Muscle layer of colon (tissue), 2 donors: Measurements from ENCODE around the gene VIPR2.
"Not testable (repeated sequence)": the region's sequence is repeated elsewhere in the genome, so short reads cannot be mapped to it uniquely, and the experiment has no call there.

ENCODE experiments used
- H3K27ac ChIP-seq: one replicate; pipeline ENCODE4 v1.7.0; 2013; ENCODE audit warnings: low read depth, mild to moderate bottlenecking, low read length, moderate library complexity
- H3K27me3 ChIP-seq, 2 donors: one replicate each; pipeline ENCODE4 v1.7.0; 2013; ENCODE audit warnings: low read length in 2 of 2, mild to moderate bottlenecking in 2 of 2; ENCODE audit not compliant: insufficient read depth in 2 of 2, control insufficient read depth in 1 of 2
- H3K36me3 ChIP-seq: one replicate; pipeline ENCODE4 v1.7.0; 2013; ENCODE audit warnings: mild to moderate bottlenecking, low read length; ENCODE audit not compliant: insufficient read depth
- H3K4me1 ChIP-seq: one replicate; pipeline ENCODE4 v1.7.0; 2013; ENCODE audit warnings: mild to moderate bottlenecking, low read length; ENCODE audit not compliant: insufficient read depth
- H3K4me3 ChIP-seq, 2 donors: one replicate each; pipeline ENCODE4 v1.7.0; 2013; ENCODE audit warnings: low read length in 2 of 2, low read depth in 1 of 2, mild to moderate bottlenecking in 1 of 2, moderate library complexity in 1 of 2
- H3K9ac ChIP-seq: one replicate; pipeline ENCODE4 v1.7.0; 2013; ENCODE audit warnings: low read length
- H3K9me3 ChIP-seq: one replicate; pipeline ENCODE4 v1.7.0; 2013; ENCODE audit warnings: mild to moderate bottlenecking, low read length
- donor health status: abdominal sarcoma.
- donor health status: Adenocarcinoma of cecum.

VIPR2 gene

GRCh38 chr7:159004411-159004810 lies 140.3 kb downstream of the VIPR2 start:
- no peak overlapping the region for H3K4me3 ChIP-seq
- H3K27me3 ChIP-seq = no peaks in the 10 kb centered on the region
- H3K36me3 ChIP-seq = no peaks in the 10 kb centered on the region
- no peak overlapping the region for H3K9ac ChIP-seq
- H3K27ac ChIP-seq = no peak overlapping the region
- H3K4me1 ChIP-seq = no peaks in the 10 kb centered on the region
- no peaks in the 10 kb centered on the region for H3K9me3 ChIP-seq

GRCh38 chr7:159001811-159002210 lies 142.9 kb downstream of the VIPR2 start:
- no peak overlapping the region for H3K4me3 ChIP-seq
- no peak overlapping the region for H3K9ac ChIP-seq
- no peak overlapping the region for H3K27ac ChIP-seq
- H3K36me3 ChIP-seq = no peaks in the 10 kb centered on the region
- no peaks in the 10 kb centered on the region for H3K9me3 ChIP-seq
- H3K4me1 ChIP-seq = no peaks in the 10 kb centered on the region
- H3K27me3 ChIP-seq = peaks cover 5 to 9% of the 10 kb centered on the region in 2 donors

GRCh38 chr7:159000859-159001435 lies 143.7 kb downstream of the VIPR2 start:
- H3K9ac ChIP-seq = no peak overlapping the region
- H3K4me3 ChIP-seq = no peak overlapping the region
- peaks cover 13% of the 10 kb centered on the region in 2 donors for H3K27me3 ChIP-seq
- H3K9me3 ChIP-seq = no peaks in the 10 kb centered on the region
- no peaks in the 10 kb centered on the region for H3K4me1 ChIP-seq
- H3K27ac ChIP-seq = no peak overlapping the region
- no peaks in the 10 kb centered on the region for H3K36me3 ChIP-seq

GRCh38 chr7:159000070-159000469 lies 144.6 kb downstream of the VIPR2 start:
- Histone ChIP-seq H3K9me3 (no peaks in the 10 kb centered on the region), H3K27ac (no peak overlapping the region), H3K36me3 (no peaks in the 10 kb centered on the region), H3K9ac (no peak overlapping the region), H3K4me3 (no peak overlapping the region), H3K4me1 (no peaks in the 10 kb centered on the region), H3K27me3 (peaks cover 13 to 15% of the 10 kb centered on the region in 2 donors)

- H3K27me3 ChIP-seq = peaks cover 13 to 15% of the 10 kb centered on the region in 2 donors
Observed at GRCh38 chr7:158999496-158999895, 145.2 kb downstream of the VIPR2 start.

GRCh38 chr7:158998261-158998660 lies 146.4 kb downstream of the VIPR2 start:
- peaks cover 13 to 22% of the 10 kb centered on the region in 2 donors for H3K27me3 ChIP-seq
- not testable (repeated sequence) for H3K36me3 ChIP-seq, H3K9ac ChIP-seq, H3K4me1 ChIP-seq, H3K4me3 ChIP-seq, H3K27ac ChIP-seq, H3K9me3 ChIP-seq

More at GRCh38 chr7:158999496-158999895, 145.2 kb downstream of the VIPR2 start:
- Histone ChIP-seq H3K27ac (no peak overlapping the region), H3K9me3 (no peaks in the 10 kb centered on the region), H3K9ac (no peak overlapping the region), H3K4me3 (no peak overlapping the region), H3K36me3 (no peaks in the 10 kb centered on the region), H3K4me1 (no peaks in the 10 kb centered on the region)

GRCh38 chr7:158997471-158997870 lies 147.2 kb downstream of the VIPR2 start:
- Histone ChIP-seq H3K27me3 (peaks cover 13 to 30% of the 10 kb centered on the region in 2 donors), H3K4me3 (peak overlapping the region in 1 of 2 donors; percentile 43)

GRCh38 chr7:158997110-158997453 lies 147.6 kb downstream of the VIPR2 start:
- Histone ChIP-seq H3K4me3 (peak overlapping the region in 1 of 2 donors; percentile 43), H3K4me1 (no peaks in the 10 kb centered on the region), H3K27ac (no peak overlapping the region), H3K27me3 (peaks cover 13 to 34% of the 10 kb centered on the region in 2 donors), H3K36me3 (no peaks in the 10 kb centered on the region), H3K9ac (no peak overlapping the region), H3K9me3 (no peaks in the 10 kb centered on the region)

More at GRCh38 chr7:158997471-158997870, 147.2 kb downstream of the VIPR2 start:
- Histone ChIP-seq H3K9me3 (no peaks in the 10 kb centered on the region), H3K27ac (no peak overlapping the region), H3K4me1 (no peaks in the 10 kb centered on the region), H3K9ac (no peak overlapping the region), H3K36me3 (no peaks in the 10 kb centered on the region)

- H3K36me3 ChIP-seq = no peaks in the 10 kb centered on the region
- peaks cover 13 to 39% of the 10 kb centered on the region in 2 donors for H3K27me3 ChIP-seq
- peak overlapping the region in 1 of 2 donors; percentile 43 for H3K4me3 ChIP-seq
- no peaks in the 10 kb centered on the region for H3K9me3 ChIP-seq
- H3K9ac ChIP-seq = no peak overlapping the region
- H3K27ac ChIP-seq = no peak overlapping the region
- H3K4me1 ChIP-seq = no peaks in the 10 kb centered on the region
Observed at GRCh38 chr7:158996214-158997109, 148.2 kb downstream of the VIPR2 start.

- Histone ChIP-seq H3K9ac (no peak overlapping the region), H3K27me3 (peaks cover 13 to 39% of the 10 kb centered on the region in 2 donors), H3K4me1 (no peaks in the 10 kb centered on the region), H3K36me3 (no peaks in the 10 kb centered on the region), H3K9me3 (no peaks in the 10 kb centered on the region), H3K4me3 (no peak overlapping the region), H3K27ac (no peak overlapping the region)
Observed at GRCh38 chr7:158995514-158995913, 149.2 kb downstream of the VIPR2 start.

- Histone ChIP-seq H3K9me3 (no peaks in the 10 kb centered on the region), H3K27ac (no peak overlapping the region), H3K36me3 (no peaks in the 10 kb centered on the region), H3K4me3 (no peak overlapping the region), H3K27me3 (peaks cover 17 to 39% of the 10 kb centered on the region in 2 donors), H3K4me1 (no peaks in the 10 kb centered on the region), H3K9ac (no peak overlapping the region)
Observed at GRCh38 chr7:158994687-158995086, 150.0 kb downstream of the VIPR2 start.
